ENCODE data around the gene AGPAT1.
A peak's percentile ranks its signal among the peaks of the same experiment; 100 is the strongest.

The AGPAT1 gene

GRCh38 chr6:32175322-32175710 is 568 bp downstream of the AGPAT1 start:
- no peak for DNase-seq
- Histone ChIP-seq H3K27ac (peak overlapping the region; percentile 30), H3K36me3 (replicated peaks) (peaks cover 10% of the 10 kb centered on the region), H3K4me3 (ENCODE audit: low read depth, low read length) (peak overlapping the region; percentile 95), H3K27me3 (replicated peaks) (no peaks in the 10 kb centered on the region)
- in situ Hi-C loops (cut with HindIII; ENCODE audit: low pct_ligation_motif_present, low sequenced_read_pairs): no loop called here
- TF ChIP-seq, protein P1, sequence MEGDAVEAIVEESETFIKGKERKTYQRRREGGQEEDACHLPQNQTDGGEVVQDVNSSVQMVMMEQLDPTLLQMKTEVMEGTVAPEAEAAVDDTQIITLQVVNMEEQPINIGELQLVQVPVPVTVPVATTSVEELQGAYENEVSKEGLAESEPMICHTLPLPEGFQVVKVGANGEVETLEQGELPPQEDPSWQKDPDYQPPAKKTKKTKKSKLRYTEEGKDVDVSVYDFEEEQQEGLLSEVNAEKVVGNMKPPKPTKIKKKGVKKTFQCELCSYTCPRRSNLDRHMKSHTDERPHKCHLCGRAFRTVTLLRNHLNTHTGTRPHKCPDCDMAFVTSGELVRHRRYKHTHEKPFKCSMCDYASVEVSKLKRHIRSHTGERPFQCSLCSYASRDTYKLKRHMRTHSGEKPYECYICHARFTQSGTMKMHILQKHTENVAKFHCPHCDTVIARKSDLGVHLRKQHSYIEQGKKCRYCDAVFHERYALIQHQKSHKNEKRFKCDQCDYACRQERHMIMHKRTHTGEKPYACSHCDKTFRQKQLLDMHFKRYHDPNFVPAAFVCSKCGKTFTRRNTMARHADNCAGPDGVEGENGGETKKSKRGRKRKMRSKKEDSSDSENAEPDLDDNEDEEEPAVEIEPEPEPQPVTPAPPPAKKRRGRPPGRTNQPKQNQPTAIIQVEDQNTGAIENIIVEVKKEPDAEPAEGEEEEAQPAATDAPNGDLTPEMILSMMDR (IDR thresholded peaks at IDR 0.05; ENCODE audit: low read depth, low read length, missing control alignments): no peak

DNA sequence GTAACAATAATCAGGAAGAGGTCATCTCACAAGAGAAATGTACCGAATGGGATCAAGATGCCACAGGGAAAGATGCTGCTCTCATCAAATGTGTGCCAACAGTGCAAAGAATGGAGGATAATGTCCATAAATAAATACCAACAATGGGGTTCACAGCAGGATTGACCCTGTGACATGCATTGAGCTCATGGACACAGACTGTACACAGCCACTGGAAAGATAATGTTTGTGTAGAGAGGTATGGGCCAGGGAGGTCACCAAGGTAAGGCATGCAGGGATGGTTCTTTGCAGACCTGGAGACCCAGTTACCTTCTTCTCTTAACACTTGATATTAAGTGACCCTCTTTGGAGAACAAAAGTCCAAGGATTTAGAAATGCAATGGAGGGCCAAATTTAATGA is 1.5 kb downstream of the AGPAT1 start:
- in situ Hi-C loops (cut with HindIII; ENCODE audit: low pct_ligation_motif_present, low sequenced_read_pairs): no loop called here
- H3K27ac ChIP-seq: no peak overlapping the region
- TF ChIP-seq, protein P1 (IDR thresholded peaks at IDR 0.05; ENCODE audit: low read depth, low read length, missing control alignments): no peak
- H3K4me3 ChIP-seq (ENCODE audit: low read depth, low read length): no peak overlapping the region
- DNase-seq: no peak
- H3K27me3 ChIP-seq (replicated peaks): no peaks in the 10 kb centered on the region
- peaks cover 14% of the 10 kb centered on the region for H3K36me3 ChIP-seq (replicated peaks)

- Histone ChIP-seq H3K36me3 (replicated peaks) (peaks cover 26% of the 10 kb centered on the region), H3K4me3 (ENCODE audit: low read depth, low read length) (no peak overlapping the region), H3K27me3 (replicated peaks) (no peaks in the 10 kb centered on the region), H3K27ac (no peak overlapping the region)
- in situ Hi-C loops (cut with HindIII; ENCODE audit: low pct_ligation_motif_present, low sequenced_read_pairs): no loop called here
- TF ChIP-seq, protein P1 (IDR thresholded peaks at IDR 0.05; ENCODE audit: low read depth, low read length, missing control alignments): no peak
- no peak for DNase-seq
Observed at GRCh38 chr6:32173051-32173727, 2.7 kb downstream of the AGPAT1 start.

- in situ Hi-C loops (cut with HindIII; ENCODE audit: low pct_ligation_motif_present, low sequenced_read_pairs): no loop called here
- Histone ChIP-seq H3K36me3 (replicated peaks) (peaks cover 42% of the 10 kb centered on the region), H3K4me3 (ENCODE audit: low read depth, low read length) (no peak overlapping the region), H3K27ac (no peak overlapping the region), H3K27me3 (replicated peaks) (no peaks in the 10 kb centered on the region)
- no peak for DNase-seq
- TF ChIP-seq, protein P1 (IDR thresholded peaks at IDR 0.05; ENCODE audit: low read depth, low read length, missing control alignments): no peak
Observed at GRCh38 chr6:32171234-32171633, 4.7 kb downstream of the AGPAT1 start.

GRCh38 chr6:32170294-32170693 is 5.6 kb downstream of the AGPAT1 start:
- Histone ChIP-seq H3K36me3 (replicated peaks) (peaks cover 42% of the 10 kb centered on the region), H3K27ac (no peak overlapping the region), H3K27me3 (replicated peaks) (no peaks in the 10 kb centered on the region), H3K4me3 (ENCODE audit: low read depth, low read length) (no peak overlapping the region)
- TF ChIP-seq, protein P1 (IDR thresholded peaks at IDR 0.05; ENCODE audit: low read depth, low read length, missing control alignments): no peak
- DNase-seq: no peak
- in situ Hi-C loops (cut with HindIII; ENCODE audit: low pct_ligation_motif_present, low sequenced_read_pairs): no loop called here

Data from brain microvascular endothelial cell (primary cell).